Activated CD4-positive, alpha-beta T cell treated with anti-CD3 and anti-CD28 coated beads, Interleukin-2, amount 10 ng/mL, durations not matched to agents 7 days and 5 days (primary cell): Measurements from ENCODE around the gene ZNF672. TPM values are rescaled to one million over a fixed set of nuclear protein-coding genes. Genes with fewer than 3 reads are reported as not detected.
A peak's percentile ranks its signal among the peaks of the same experiment; 100 is the strongest.
"Not testable (repeated sequence)": the region's sequence is repeated elsewhere in the genome, so short reads cannot be mapped to it uniquely, and the experiment has no call there.

Source experiments
- CTCF ChIA-PET: fragments of 350-600 bp; sonication (Branson Sonifier 250); formaldehyde crosslinking; loops from one replicate; lab custom pipeline; 2021; ENCODE audit warnings: antibody characterized with exemption; lab: Charles Lee
- POLR2A ChIA-PET: fragments of 350-600 bp; sonication (Branson Sonifier 250); formaldehyde crosslinking; loops from one replicate; lab custom pipeline; 2021; ENCODE audit warnings: antibody characterized with exemption; lab: Charles Lee
- DNase-seq: peaks from one replicate; pipeline ENCODE4 v3.0.0-alpha.2; 2020
- H3K27ac Mint-ChIP-seq: one replicate; pipeline ENCODE4 v1.8.0; 2021; ENCODE audit warnings: mild to moderate bottlenecking, moderate library complexity, mixed read lengths
- H3K27me3 Mint-ChIP-seq: one replicate; pipeline ENCODE4 v1.8.0; 2021; ENCODE audit warnings: mixed read lengths
- H3K36me3 Mint-ChIP-seq: one replicate; pipeline ENCODE4 v1.8.0; 2021; ENCODE audit warnings: low read depth, mixed read lengths
- H3K4me1 Mint-ChIP-seq: one replicate; pipeline ENCODE4 v1.8.0; 2021; ENCODE audit warnings: mixed read lengths
- H3K4me3 Mint-ChIP-seq: one replicate; pipeline ENCODE4 v1.8.0; 2021; ENCODE audit warnings: mild to moderate bottlenecking, moderate library complexity, mixed read lengths
- H3K9me3 Mint-ChIP-seq: one replicate; pipeline ENCODE4 v1.8.0; 2021; ENCODE audit warnings: mixed read lengths
- total RNA-seq, 2 experiments: library from RNA; stranded (reverse); gene quantifications; one replicate each; pipeline ENCODE4 v1.2.3, GENCODE V29; 2021

Gene ZNF672
- total RNA-seq, 2 experiments from 2014 or later = 46.5 to 56.9 TPM

DNA sequence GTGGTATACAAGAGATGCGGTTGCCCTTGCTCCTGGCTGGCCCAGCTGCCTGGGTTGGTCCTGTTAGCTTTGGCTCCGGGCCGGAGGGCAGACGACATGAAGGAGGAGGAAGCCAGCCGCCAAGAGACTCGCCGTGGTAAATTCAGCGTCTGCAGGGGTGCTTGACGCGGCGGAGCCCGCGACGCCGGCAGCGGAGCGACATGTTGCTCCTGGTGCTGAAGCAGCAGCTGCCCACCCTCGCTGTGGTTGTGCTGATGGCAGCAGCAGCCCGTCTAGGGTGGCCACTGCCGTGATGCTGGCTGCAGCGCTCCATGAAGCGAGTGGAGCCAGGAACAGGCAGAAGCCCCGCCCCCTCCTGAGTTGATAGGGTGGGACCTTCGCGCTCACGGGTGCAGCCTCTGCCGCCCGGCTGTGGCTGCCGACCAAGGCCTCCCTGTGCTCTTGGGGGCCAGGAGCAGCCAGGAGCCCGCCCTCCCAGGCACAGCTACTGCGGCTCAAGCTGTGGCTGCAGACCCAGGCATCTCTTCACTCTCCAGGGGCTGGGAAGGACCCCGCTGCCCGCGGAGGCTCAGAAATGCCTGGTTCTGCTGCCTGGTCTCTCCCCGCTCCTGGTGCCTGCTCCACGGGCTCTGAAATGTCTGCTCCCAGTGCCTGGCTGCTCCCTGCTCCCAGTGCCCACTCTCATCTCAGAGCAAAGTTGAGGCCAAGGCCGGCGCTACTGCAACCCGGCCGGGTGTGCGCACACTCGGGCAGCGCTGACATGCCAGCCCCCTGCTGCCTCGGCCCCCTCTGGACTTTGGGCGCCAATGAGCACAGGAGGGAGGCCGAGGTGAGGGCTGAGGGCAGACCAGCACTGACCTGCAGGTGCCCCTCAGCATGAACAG is 25.2 kb downstream of the ZNF672 start:
- peak overlapping the region; percentile 92 for H3K27ac Mint-ChIP-seq
- DNase-seq = peak; percentile 86
- peaks cover 3% of the 10 kb centered on the region for H3K27me3 Mint-ChIP-seq
- CTCF ChIA-PET = interaction anchor here (0.7 to 3.6 kb wide), 2 partner anchors 10 to 25 kb away, joined by 3 to 9 read pairs; partner anchors contain the start of gene ZNF672
- H3K4me3 Mint-ChIP-seq = peak overlapping the region; percentile 84
- no peaks in the 10 kb centered on the region for H3K9me3 Mint-ChIP-seq
- peaks cover 9% of the 10 kb centered on the region for H3K36me3 Mint-ChIP-seq
- peaks cover 45% of the 10 kb centered on the region for H3K4me1 Mint-ChIP-seq
- POLR2A ChIA-PET = no interaction called here

DNA sequence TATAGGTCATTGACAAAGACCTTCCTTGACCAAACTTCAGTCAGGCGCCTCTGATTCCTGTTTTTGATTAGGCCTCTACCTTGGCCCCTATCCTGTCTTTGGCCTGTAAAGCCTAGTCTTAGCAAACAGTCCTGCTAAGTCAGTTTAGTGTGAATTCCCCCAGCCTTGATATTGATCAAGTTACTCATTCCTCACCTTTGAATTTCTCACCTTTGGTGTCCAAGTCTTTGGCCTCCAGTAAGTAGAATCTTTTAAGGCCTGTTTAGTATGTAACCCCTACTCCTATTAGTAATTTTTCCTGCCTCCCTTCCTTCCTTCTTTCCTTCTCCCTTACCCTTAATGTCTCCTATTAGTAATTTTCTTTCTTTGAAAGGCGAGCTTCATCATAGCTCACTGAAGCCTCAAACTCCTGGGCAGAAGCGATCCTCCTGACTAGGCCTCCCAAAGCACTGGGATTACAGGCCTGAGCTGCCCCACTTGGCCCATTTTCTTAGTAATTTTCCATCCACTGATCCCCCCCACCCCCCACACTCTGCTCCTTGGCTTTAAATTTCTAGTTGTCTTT is 33.9 kb downstream of the ZNF672 start:
- peaks cover 24% of the 10 kb centered on the region for H3K4me1 Mint-ChIP-seq
- peak overlapping the region; percentile 14 for H3K27ac Mint-ChIP-seq
- H3K4me3 Mint-ChIP-seq = peak overlapping the region; percentile 8
- H3K27me3 Mint-ChIP-seq = peaks cover 14% of the 10 kb centered on the region
- CTCF ChIA-PET = interaction anchor here (1.7 to 2.8 kb wide), 3 partner anchors 10 to 46 kb away, joined by 5 to 11 read pairs (median 8); partner anchors contain the start of genes SH3BP5L and ZNF692
- DNase-seq = no peak
- no peaks in the 10 kb centered on the region for H3K9me3 Mint-ChIP-seq
- POLR2A ChIA-PET = no interaction called here
- H3K36me3 Mint-ChIP-seq = no peaks in the 10 kb centered on the region

DNA sequence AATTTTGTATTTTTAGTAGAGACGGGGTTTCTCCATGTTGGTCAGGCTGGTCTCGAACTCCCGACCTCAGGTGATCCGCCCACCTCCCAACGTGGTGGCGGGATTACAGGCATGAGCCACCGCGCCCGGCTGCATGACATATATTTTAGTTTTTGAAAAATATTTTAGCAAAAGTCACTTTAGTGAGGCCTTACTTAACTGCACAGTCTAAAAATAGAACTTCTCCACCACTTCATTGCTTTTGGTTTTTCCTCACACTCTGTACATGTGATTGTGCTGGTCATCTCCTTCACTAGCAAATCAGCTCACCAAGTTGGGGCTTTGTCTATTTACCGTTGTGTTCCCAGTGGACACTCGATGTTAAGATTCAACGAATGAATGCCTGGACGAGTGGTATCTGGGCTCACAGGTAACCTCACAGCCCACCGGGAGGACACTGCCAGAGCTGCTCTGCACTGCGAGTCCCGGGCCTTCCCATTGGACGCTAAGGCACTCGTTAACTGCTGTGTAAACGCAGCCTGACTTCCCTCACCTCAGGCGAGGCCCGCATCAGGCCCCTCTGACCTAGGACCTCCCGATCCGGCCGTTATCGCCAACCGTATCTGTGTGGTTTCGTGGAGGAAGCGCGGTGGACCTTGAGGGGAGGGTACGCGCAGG is 34.9 kb downstream of the ZNF672 start:
- peak overlapping the region; percentile 92 for H3K27ac Mint-ChIP-seq
- H3K27me3 Mint-ChIP-seq = peaks cover 18% of the 10 kb centered on the region
- CTCF ChIA-PET = interaction anchor here (1.0 to 2.8 kb wide), 6 partner anchors 8 to 47 kb away, joined by 3 to 11 read pairs (median 8); partner anchors contain the start of genes PGBD2, SH3BP5L and ZNF692
- H3K4me3 Mint-ChIP-seq = peak overlapping the region; percentile 89
- H3K9me3 Mint-ChIP-seq = no peaks in the 10 kb centered on the region
- DNase-seq = peak; percentile 44
- POLR2A ChIA-PET = interaction anchor here (0.5 kb wide), 1 partner anchor 51 kb away, joined by 4 read pairs; no protein-coding TSS in a partner anchor
- no peaks in the 10 kb centered on the region for H3K36me3 Mint-ChIP-seq
- peaks cover 24% of the 10 kb centered on the region for H3K4me1 Mint-ChIP-seq

DNA sequence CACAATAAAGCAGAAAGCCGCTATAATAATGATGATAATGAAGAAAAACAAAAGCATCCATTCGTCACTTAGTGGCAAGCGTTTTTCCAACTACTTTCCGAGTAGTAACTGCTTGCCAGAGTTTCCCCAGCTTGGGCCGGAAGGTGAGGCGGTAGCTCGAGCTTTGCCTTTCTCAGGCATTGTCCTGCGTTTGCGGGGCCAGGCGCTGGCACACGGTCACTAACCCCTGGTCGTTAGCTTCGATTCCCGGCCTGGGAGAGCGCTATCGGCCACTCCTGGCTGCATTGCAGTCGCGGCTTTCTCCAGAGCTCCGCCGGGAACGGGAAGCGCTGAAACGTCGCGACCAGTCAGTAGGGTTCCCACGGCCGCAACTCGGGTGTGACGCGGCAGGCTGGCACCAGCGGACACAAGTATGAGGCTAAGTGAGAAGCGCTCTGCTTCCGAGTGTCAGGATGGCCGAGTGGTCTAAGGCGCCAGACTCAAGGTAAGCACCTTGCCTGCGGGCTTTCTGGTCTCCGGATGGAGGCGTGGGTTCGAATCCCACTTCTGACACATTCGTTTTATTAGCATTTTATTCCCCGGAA is 35.5 kb downstream of the ZNF672 start:
- Mint-ChIP-seq H3K27ac (peak overlapping the region; percentile 92), H3K36me3 (no peaks in the 10 kb centered on the region), H3K4me1 (peaks cover 24% of the 10 kb centered on the region), H3K4me3 (peak overlapping the region; percentile 89), H3K27me3 (peaks cover 18% of the 10 kb centered on the region), H3K9me3 (no peaks in the 10 kb centered on the region)
- DNase-seq = peak; percentile 86
- ChIA-PET POLR2A (interaction anchor here (0.5 kb wide), 1 partner anchor 51 kb away, joined by 4 read pairs; no protein-coding TSS in a partner anchor), CTCF (interaction anchor here (1.0 to 2.8 kb wide), 8 partner anchors 8 to 48 kb away, joined by 3 to 11 read pairs (median 6); partner anchors contain the start of genes PGBD2, SH3BP5L and ZNF692)

DNA sequence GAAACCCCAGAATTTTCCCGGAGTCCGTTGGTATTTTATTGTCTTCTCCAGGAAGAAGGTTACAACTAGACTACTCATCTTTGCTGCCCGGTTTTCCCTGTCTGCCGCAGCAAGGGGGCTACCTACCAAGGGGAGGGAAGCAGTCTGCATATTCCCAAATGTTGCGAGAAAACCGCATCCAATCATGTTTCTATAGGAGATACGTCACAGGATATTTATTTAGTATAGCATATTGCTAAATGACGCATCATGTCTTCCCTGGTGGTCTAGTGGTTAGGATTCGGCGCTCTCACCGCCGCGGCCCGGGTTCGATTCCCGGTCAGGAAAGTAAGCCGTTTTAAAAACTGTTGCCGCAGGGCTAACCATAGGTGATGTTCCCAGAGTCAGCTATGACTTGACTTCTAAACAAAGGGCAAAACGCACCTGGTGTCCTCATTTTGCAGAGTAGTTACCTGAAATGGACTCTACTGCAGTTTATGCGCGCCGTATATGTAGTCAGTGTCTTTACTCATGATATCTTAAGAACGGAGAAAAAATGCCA is 36.0 kb downstream of the ZNF672 start:
- ChIA-PET POLR2A (no interaction called here), CTCF (interaction anchor here (1.1 to 2.8 kb wide), 9 partner anchors 9 to 48 kb away, joined by 3 to 11 read pairs (median 5); partner anchors contain the start of genes PGBD2, SH3BP5L and ZNF692)
- Mint-ChIP-seq H3K4me1 (peaks cover 24% of the 10 kb centered on the region), H3K9me3 (no peaks in the 10 kb centered on the region), H3K36me3 (no peaks in the 10 kb centered on the region), H3K4me3 (peak overlapping the region; percentile 89), H3K27ac (peak overlapping the region; percentile 92), H3K27me3 (peaks cover 21% of the 10 kb centered on the region)
- DNase-seq = peak; percentile 78

DNA sequence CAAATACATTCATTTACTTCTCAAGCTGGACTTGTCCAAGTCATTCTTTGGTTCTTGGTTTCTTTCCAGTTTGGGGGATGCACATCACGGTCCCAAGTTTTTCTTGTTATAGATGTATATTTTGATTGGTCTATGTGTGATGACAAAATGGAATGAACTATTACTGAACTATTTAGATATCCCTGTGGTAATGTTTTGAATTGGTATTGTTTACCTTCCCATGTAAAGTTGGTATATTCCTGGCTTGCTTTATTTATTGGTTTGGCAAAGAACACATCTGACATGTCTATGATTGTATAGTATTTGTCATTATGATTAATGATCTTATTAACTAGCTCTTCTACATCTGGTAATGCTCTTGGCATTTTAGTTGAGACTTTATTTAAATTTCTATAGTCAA is 43.2 kb downstream of the ZNF672 start:
- Mint-ChIP-seq H3K36me3 (no peaks in the 10 kb centered on the region), H3K9me3 (no peaks in the 10 kb centered on the region), H3K4me3 (no peak overlapping the region), H3K27me3 (peaks cover 33% of the 10 kb centered on the region), H3K27ac (no peak overlapping the region), H3K4me1 (peaks cover 3% of the 10 kb centered on the region)
- no peak for DNase-seq
- ChIA-PET POLR2A (no interaction called here), CTCF (interaction anchor here (1.4 kb wide), 1 partner anchor 23 kb away, joined by 3 read pairs; the partner anchor contains the start of gene ZNF692)

DNA sequence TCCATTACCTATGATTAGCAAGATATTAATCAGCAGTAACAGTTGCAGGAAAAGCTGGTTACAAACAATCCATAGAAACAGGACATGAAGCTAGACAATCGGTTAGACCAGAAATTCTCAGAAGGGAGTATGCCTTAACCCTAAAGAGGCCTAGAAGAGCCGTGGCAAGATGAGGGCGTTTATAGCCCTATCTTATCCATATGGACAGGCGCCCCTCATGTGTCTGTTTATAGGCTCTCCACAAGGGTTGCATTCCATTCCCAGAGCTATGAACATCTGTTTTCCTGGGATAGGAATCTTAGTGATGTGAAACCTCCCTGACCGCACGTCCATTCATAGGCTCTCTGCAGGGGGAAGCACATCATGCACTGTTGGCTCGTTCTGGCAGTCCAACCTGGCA is 44.4 kb downstream of the ZNF672 start:
- H3K9me3 Mint-ChIP-seq, H3K4me1 Mint-ChIP-seq, POLR2A ChIA-PET, DNase-seq, H3K4me3 Mint-ChIP-seq, H3K27ac Mint-ChIP-seq, H3K36me3 Mint-ChIP-seq: not testable (repeated sequence)
- CTCF ChIA-PET = interaction anchor here (1.4 kb wide), 1 partner anchor 24 kb away, joined by 3 read pairs; the partner anchor contains the start of gene ZNF692
- H3K27me3 Mint-ChIP-seq = peaks cover 26% of the 10 kb centered on the region

DNA sequence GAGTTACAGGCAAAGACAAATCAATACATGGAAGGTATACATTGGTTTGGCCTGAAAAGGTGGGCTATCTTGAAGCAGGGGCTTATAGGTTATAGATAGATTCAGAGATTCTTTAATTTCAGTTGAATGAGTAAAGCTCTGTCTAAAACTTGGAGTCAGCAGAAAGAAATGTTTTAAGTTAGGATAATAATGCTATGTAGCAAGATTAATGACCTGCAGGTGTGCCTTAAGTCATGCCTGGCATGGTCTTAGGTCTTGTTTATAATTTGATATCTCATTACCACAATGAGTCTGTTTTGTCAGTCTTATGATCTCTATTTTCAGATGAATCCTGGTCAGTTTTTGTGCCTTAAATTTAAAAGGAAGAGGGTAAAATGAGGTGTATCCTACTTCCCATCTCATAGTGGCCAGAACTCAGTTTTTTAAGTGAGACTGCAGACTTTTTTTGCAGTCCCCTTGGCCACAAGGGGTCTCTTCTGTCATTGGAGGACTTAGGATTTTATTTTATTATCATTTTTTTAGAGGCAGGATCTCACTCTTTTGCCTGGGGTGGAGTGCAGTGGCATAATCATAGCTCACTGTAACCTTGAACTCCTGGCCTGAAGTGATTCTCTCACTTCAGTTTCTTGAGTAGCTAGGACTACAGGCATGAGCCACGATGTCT is 46.7 kb downstream of the ZNF672 start:
- DNase-seq = no peak
- Mint-ChIP-seq H3K4me1 (no peaks in the 10 kb centered on the region), H3K36me3 (no peaks in the 10 kb centered on the region), H3K27ac (no peak overlapping the region), H3K9me3 (no peaks in the 10 kb centered on the region), H3K4me3 (no peak overlapping the region), H3K27me3 (peaks cover 16% of the 10 kb centered on the region)
- ChIA-PET POLR2A (no interaction called here), CTCF (interaction anchor here (0.7 kb wide), 1 partner anchor 18 kb away, joined by 3 read pairs; no protein-coding TSS in a partner anchor)

DNA sequence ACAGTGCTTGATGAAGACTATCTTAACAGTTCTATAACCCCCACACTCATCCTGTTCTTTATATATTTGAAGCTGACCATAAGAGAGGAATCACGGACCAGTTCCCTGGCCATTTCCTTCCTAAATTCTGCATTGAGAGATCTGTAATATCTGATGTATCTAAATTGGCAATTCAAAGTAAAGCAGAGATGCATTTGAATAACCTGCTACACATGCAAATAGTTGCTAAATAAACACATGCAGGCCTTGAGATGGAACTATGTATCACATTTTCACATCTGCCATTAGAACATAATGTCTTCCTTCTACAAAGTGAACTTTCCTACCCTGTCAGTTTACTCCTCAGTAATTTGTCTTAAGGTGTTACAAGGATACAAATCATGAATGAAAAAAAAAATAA is 47.6 kb downstream of the ZNF672 start:
- no peak overlapping the region for H3K4me3 Mint-ChIP-seq
- H3K36me3 Mint-ChIP-seq = no peaks in the 10 kb centered on the region
- no peak for DNase-seq
- H3K9me3 Mint-ChIP-seq = no peaks in the 10 kb centered on the region
- no peaks in the 10 kb centered on the region for H3K4me1 Mint-ChIP-seq
- POLR2A ChIA-PET = no interaction called here
- peaks cover 11% of the 10 kb centered on the region for H3K27me3 Mint-ChIP-seq
- H3K27ac Mint-ChIP-seq = no peak overlapping the region
- CTCF ChIA-PET = interaction anchor here (1.0 kb wide), 1 partner anchor 23 kb away, joined by 4 read pairs; no protein-coding TSS in a partner anchor

DNA sequence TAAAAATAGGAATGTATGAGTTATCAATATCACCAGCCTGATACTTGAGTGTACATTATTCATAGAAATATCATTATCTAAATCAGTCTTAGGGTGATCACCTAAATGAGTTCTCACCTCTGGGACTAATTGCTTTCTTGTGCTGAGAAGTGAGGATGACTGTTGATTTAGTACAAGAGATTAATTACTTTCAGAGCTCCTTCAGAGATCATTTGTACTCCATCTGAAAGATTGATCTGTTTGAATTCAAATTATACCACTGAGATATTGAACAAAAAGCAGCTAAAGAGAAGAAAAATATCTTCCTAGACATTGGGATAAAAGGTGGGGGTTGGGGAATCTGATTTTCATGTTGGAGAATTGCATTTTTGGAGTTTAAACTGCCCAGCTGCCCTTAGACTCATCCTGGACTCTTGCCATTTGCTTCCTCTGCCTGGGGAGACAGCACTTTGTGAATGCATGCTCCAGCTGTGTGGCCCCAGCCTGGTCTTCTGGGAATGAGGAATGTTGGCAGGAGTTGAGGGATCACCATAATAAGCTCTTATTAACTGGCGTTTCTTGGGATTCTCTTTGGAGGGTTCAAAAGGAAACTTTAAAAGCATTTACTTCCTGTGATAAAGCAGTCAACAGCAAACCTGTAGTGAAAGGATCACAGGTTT is 48.3 kb downstream of the ZNF672 start:
- Mint-ChIP-seq H3K27me3 (peaks cover 8% of the 10 kb centered on the region), H3K36me3 (no peaks in the 10 kb centered on the region), H3K27ac (no peak overlapping the region), H3K4me1 (no peaks in the 10 kb centered on the region), H3K4me3 (no peak overlapping the region), H3K9me3 (no peaks in the 10 kb centered on the region)
- CTCF ChIA-PET = interaction anchor here (0.7 to 1.0 kb wide), 2 partner anchors 10 to 23 kb away, joined by 3 to 4 read pairs; no protein-coding TSS in a partner anchor
- POLR2A ChIA-PET = no interaction called here
- no peak for DNase-seq

DNA sequence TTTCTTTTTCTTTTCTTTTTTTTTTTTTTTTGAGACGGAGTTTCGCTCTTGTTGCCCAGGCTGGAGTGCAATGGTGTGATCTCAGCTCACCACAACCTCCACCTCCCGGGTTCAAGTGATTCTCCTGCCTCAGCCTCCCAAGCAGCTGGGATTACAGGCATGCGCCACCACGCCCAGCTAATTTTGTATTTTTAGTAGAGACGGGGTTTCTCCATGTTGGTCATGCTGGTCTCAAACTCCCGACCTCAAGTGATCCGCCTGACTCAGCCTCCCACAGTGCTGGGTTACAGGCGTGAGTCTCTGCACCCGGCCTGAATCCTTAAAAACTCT is 51.9 kb downstream of the ZNF672 start:
- H3K36me3 Mint-ChIP-seq, CTCF ChIA-PET, H3K4me1 Mint-ChIP-seq, POLR2A ChIA-PET, H3K4me3 Mint-ChIP-seq, H3K27ac Mint-ChIP-seq, H3K9me3 Mint-ChIP-seq, DNase-seq: not testable (repeated sequence)
- peaks cover 30% of the 10 kb centered on the region for H3K27me3 Mint-ChIP-seq
